ENCODE results near the gene TNS1.

Gene TNS1

GRCh38 chr2:217863883-217864282 lies 138.9 kb downstream of the TNS1 start:
- no peak for DNase-seq

- no peak for DNase-seq
Measured at GRCh38 chr2:217861334-217861877, 141.4 kb downstream of the TNS1 start.

- no peak for DNase-seq
Measured at GRCh38 chr2:217859926-217860325, 142.9 kb downstream of the TNS1 start.

- no peak for DNase-seq
Measured at GRCh38 chr2:217858519-217859491, 144.0 kb downstream of the TNS1 start.

- no peak for DNase-seq
Measured at GRCh38 chr2:217857624-217858506, 144.9 kb downstream of the TNS1 start.

- no peak for DNase-seq
Measured at GRCh38 chr2:217856871-217857270, 145.9 kb downstream of the TNS1 start.

- DNase-seq, result no peak
Measured at GRCh38 chr2:217856159-217856558, 146.6 kb downstream of the TNS1 start.

- no peak for DNase-seq
Measured at GRCh38 chr2:217854684-217855420, 147.9 kb downstream of the TNS1 start.

GRCh38 chr2:217853961-217854360 lies 148.8 kb downstream of the TNS1 start:
- no peak for DNase-seq

- DNase-seq, result no peak
Measured at GRCh38 chr2:217853301-217853881, 149.4 kb downstream of the TNS1 start.

GRCh38 chr2:217852555-217853211 lies 150.1 kb downstream of the TNS1 start:
- no peak for DNase-seq

- DNase-seq, result no peak
Measured at GRCh38 chr2:217851191-217852020, 151.4 kb downstream of the TNS1 start.

- no peak for DNase-seq
Measured at GRCh38 chr2:217849154-217849975, 153.4 kb downstream of the TNS1 start.

- DNase-seq, result no peak
Measured at GRCh38 chr2:217848351-217848957, 154.3 kb downstream of the TNS1 start.

- no peak for DNase-seq
Measured at GRCh38 chr2:217847552-217848350, 155.0 kb downstream of the TNS1 start.

- no peak for DNase-seq
Measured at GRCh38 chr2:217847115-217847514, 155.7 kb downstream of the TNS1 start.

GRCh38 chr2:217846321-217846743 lies 156.5 kb downstream of the TNS1 start:
- DNase-seq, result no peak

GRCh38 chr2:217845301-217845700 lies 157.5 kb downstream of the TNS1 start:
- DNase-seq, result no peak
